DND-41 (cell line): ENCODE measurements around the gene SLBP.

ENCODE experiments used
- ATAC-seq: fragments of 200-7000 bp; cut with Tn5 transposase; 3 replicates; pipeline ENCODE4 v1.9.1; 2021; ENCODE audit warnings: low read depth; ENCODE audit not compliant: insufficient read depth
- DNase-seq: peaks from one replicate; pipeline ENCODE4 v3.0.0-alpha.2; 2020
- H2AFZ ChIP-seq: 2 replicates; pipeline ENCODE4 v1.6.0; 2012; ENCODE audit warnings: low read depth, low read length
- H3K27ac ChIP-seq: 2 replicates; pipeline ENCODE4 v1.5.1; 2012; ENCODE audit warnings: low read length, inconsistent platforms
- H3K27me3 ChIP-seq: fragments of 200-600 bp; sonication (generic); 2 replicates; pipeline ENCODE4 v1.6.0; 2012; ENCODE audit warnings: low read length, mild to moderate bottlenecking, inconsistent platforms; ENCODE audit not compliant: insufficient read depth, poor library complexity
- H3K36me3 ChIP-seq: 2 replicates; pipeline ENCODE4 v1.5.1; 2012; ENCODE audit warnings: low read length, inconsistent platforms; ENCODE audit not compliant: insufficient read depth
- H3K4me1 ChIP-seq: 2 replicates; pipeline ENCODE4 v1.5.1; 2012; ENCODE audit warnings: mild to moderate bottlenecking, low read length; ENCODE audit not compliant: insufficient read depth
- H3K4me2 ChIP-seq: 2 replicates; pipeline ENCODE4 v1.6.0; 2012; ENCODE audit warnings: mild to moderate bottlenecking, moderate library complexity, low read length, inconsistent platforms; ENCODE audit not compliant: insufficient read depth
- H3K4me3 ChIP-seq, 2 experiments: fragments of 200-600 bp in 1 of 2; shearing (Covaris generic) in 1 of 2; 2 replicates each; pipeline ENCODE4 v1.5.1; 2012 to 2016; ENCODE audit warnings: inconsistent platforms in 2 of 2, low read length in 2 of 2, mild to moderate bottlenecking in 2 of 2, low read depth in 1 of 2, moderate library complexity in 1 of 2
- H3K79me2 ChIP-seq: 2 replicates; pipeline ENCODE4 v1.6.0; 2012; ENCODE audit warnings: low read length, inconsistent platforms; ENCODE audit not compliant: insufficient read depth
- H3K9ac ChIP-seq: 2 replicates; pipeline ENCODE4 v1.6.0; 2012; ENCODE audit warnings: low read depth, mild to moderate bottlenecking, inconsistent platforms, low read length, moderate library complexity
- H3K9me3 ChIP-seq: 2 replicates; pipeline ENCODE4 v1.5.1; 2012; ENCODE audit warnings: low read length, moderate library complexity, mild to moderate bottlenecking, inconsistent platforms; ENCODE audit not compliant: insufficient read depth, severe bottlenecking
- H4K20me1 ChIP-seq: 2 replicates; pipeline ENCODE4 v1.6.0; 2012; ENCODE audit warnings: low read length; ENCODE audit not compliant: insufficient read depth
- EZH2 ChIP-seq: IDR thresholded peaks from 3 replicates; pipeline ENCODE4 v1.6.1; 2012; ENCODE audit warnings: borderline replicate concordance, low read depth, mild to moderate bottlenecking, moderate library complexity, low read length, inconsistent platforms; ENCODE audit not compliant: severe bottlenecking
- TF ChIP-seq, protein P1 (sequence below): IDR thresholded peaks from 2 replicates; pipeline ENCODE4 v1.5.1; 2012; ENCODE audit warnings: borderline replicate concordance, low read length, moderate library complexity, mild to moderate bottlenecking; ENCODE audit not compliant: poor library complexity, severe bottlenecking; ENCODE audit errors: extremely low read depth

The SLBP gene

GRCh38 chr4:1757836-1758235 lies 45.7 kb upstream of the SLBP start:
- no peak overlapping the region for H3K9ac ChIP-seq
- H3K79me2 ChIP-seq, result no peaks in the 10 kb centered on the region
- no peaks in the 10 kb centered on the region for H3K4me1 ChIP-seq
- TF ChIP-seq, protein P1, sequence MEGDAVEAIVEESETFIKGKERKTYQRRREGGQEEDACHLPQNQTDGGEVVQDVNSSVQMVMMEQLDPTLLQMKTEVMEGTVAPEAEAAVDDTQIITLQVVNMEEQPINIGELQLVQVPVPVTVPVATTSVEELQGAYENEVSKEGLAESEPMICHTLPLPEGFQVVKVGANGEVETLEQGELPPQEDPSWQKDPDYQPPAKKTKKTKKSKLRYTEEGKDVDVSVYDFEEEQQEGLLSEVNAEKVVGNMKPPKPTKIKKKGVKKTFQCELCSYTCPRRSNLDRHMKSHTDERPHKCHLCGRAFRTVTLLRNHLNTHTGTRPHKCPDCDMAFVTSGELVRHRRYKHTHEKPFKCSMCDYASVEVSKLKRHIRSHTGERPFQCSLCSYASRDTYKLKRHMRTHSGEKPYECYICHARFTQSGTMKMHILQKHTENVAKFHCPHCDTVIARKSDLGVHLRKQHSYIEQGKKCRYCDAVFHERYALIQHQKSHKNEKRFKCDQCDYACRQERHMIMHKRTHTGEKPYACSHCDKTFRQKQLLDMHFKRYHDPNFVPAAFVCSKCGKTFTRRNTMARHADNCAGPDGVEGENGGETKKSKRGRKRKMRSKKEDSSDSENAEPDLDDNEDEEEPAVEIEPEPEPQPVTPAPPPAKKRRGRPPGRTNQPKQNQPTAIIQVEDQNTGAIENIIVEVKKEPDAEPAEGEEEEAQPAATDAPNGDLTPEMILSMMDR, result no peak
- TF ChIP-seq EZH2, result no peak
- no peaks in the 10 kb centered on the region for H3K27me3 ChIP-seq
- H3K36me3 ChIP-seq, result no peaks in the 10 kb centered on the region
- H3K4me2 ChIP-seq, result no peak overlapping the region
- no peak overlapping the region for H3K4me3 ChIP-seq
- ATAC-seq (no peak), DNase-seq (no peak)
- no peaks in the 10 kb centered on the region for H3K9me3 ChIP-seq
- H3K27ac ChIP-seq, result no peak overlapping the region
- peaks cover 8% of the 10 kb centered on the region for H4K20me1 ChIP-seq
- no peak overlapping the region for H2AFZ ChIP-seq

- Histone ChIP-seq H3K4me1 (no peaks in the 10 kb centered on the region), H3K4me2 (no peak overlapping the region), H2AFZ (no peak overlapping the region), H3K27ac (no peak overlapping the region), H3K4me3 (no peak overlapping the region), H3K79me2 (no peaks in the 10 kb centered on the region), H3K9ac (no peak overlapping the region), H3K9me3 (no peaks in the 10 kb centered on the region), H3K27me3 (no peaks in the 10 kb centered on the region), H4K20me1 (peaks cover 8% of the 10 kb centered on the region), H3K36me3 (no peaks in the 10 kb centered on the region)
- ATAC-seq, result no peak
- TF ChIP-seq, protein P1, result no peak
- no peak for DNase-seq
Observed at GRCh38 chr4:1756893-1757779, 45.0 kb upstream of the SLBP start.

- Histone ChIP-seq H3K9ac (no peak overlapping the region), H2AFZ (no peak overlapping the region), H3K4me3 (no peak overlapping the region), H3K4me2 (no peak overlapping the region), H3K27me3 (no peaks in the 10 kb centered on the region), H3K9me3 (no peaks in the 10 kb centered on the region), H3K36me3 (no peaks in the 10 kb centered on the region), H3K4me1 (no peaks in the 10 kb centered on the region), H3K79me2 (no peaks in the 10 kb centered on the region), H3K27ac (no peak overlapping the region), H4K20me1 (peaks cover 5% of the 10 kb centered on the region)
- DNase-seq (no peak), ATAC-seq (no peak)
- TF ChIP-seq, protein P1, result no peak
Observed at GRCh38 chr4:1756079-1756478, 44.0 kb upstream of the SLBP start.
